Natural killer cell treated with Interleukin-12 subunit alpha and Interleukin-12 subunit beta and Interleukin-15 and Interleukin-18, amount 100 ng/mL, for 72 hours (primary cell): Measurements from ENCODE around the gene FCSK. TPM values are rescaled to one million over a fixed set of nuclear protein-coding genes. Genes with fewer than 3 reads are reported as not detected.

Source experiments
- ATAC-seq, 2 donors: fragments of 150-1000 bp; cut with Tn5 transposase in 1 of 2; sonication (Bioruptor Pico), chemical (Tn5 transposase) in 1 of 2; 2 replicates each; pipeline ENCODE4 v1.10.0; 2021
- DNase-seq: peaks from one replicate; pipeline ENCODE4 v3.0.0; 2022; ENCODE audit warnings: low spot score
- H3K27ac Mint-ChIP-seq, 2 donors: 1 replicate in 1 of 2; 2 replicates in 1 of 2; pipeline ENCODE4 v1.8.0; 2022; ENCODE audit warnings: mixed read lengths in 2 of 2, mild to moderate bottlenecking in 1 of 2, moderate library complexity in 1 of 2
- H3K27me3 Mint-ChIP-seq, 2 donors: 1 replicate in 1 of 2; 2 replicates in 1 of 2; pipeline ENCODE4 v1.8.0; 2022; ENCODE audit warnings: mixed read lengths in 2 of 2
- H3K36me3 Mint-ChIP-seq: one replicate; pipeline ENCODE4 v1.8.0; 2022; ENCODE audit warnings: mixed read lengths
- H3K4me1 Mint-ChIP-seq, 2 donors: 1 replicate in 1 of 2; 2 replicates in 1 of 2; pipeline ENCODE4 v1.8.0; 2022; ENCODE audit warnings: low read depth in 2 of 2, mixed read lengths in 2 of 2, mild to moderate bottlenecking in 1 of 2
- H3K4me3 Mint-ChIP-seq: one replicate; pipeline ENCODE4 v1.8.0; 2022; ENCODE audit warnings: mixed read lengths
- H3K9me3 Mint-ChIP-seq: 2 replicates; pipeline ENCODE4 v1.8.0; 2022; ENCODE audit warnings: mixed read lengths
- total RNA-seq, 2 donors: library from RNA; stranded (reverse); gene quantifications; one replicate each; pipeline ENCODE4 v1.2.3, GENCODE V29; 2022

FCSK gene
- total RNA-seq, 2 donors from 2014 or later, result 19.4 to 35.2 TPM

DNA sequence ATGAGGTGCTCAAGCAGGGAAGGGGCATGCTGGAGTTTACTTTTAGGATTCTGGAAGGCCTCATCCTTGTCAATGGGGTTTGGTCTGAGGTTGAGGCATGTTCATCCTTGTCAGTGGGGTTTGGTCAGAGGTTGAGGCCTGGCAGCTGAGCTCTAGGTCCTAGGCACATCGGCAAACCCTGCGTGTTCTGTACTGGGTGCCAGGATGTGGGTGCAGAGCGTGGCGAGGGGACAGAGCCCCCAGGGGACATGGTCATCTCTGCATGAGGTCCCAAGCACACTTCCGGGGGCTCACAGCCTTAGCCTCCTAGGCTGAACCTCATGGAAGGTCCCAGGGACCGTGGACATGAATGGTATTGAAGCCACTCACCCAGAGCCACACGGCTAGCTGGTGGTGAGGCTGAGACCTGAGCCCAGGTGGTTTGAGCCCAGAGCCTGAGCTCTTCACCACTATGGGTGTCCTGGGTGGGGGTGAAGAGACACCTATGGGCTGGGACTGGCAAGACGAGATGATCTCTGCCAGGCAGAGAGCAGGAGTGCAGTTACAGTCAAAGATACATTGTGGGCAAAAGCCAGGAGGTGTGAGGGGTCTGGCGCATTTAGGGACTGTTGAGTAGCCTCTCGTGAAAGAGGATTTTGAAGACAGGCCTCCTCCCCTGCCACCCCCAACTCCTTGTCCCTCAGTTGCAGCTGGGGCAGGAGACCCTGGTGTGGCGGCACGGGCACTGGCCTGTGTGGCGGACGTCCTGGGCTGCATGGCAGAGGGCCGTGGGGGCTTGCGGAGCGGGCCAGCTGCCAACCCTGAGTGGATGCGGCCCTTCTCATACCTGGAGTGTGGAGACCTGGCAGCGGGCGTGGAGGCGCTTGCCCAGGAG is 19.3 kb downstream of the FCSK start:
- no peak overlapping the region for H3K27ac Mint-ChIP-seq
- H3K27me3 Mint-ChIP-seq, result no peaks in the 10 kb centered on the region
- H3K9me3 Mint-ChIP-seq, result no peaks in the 10 kb centered on the region
- no peaks in the 10 kb centered on the region for H3K36me3 Mint-ChIP-seq
- ATAC-seq (no peak), DNase-seq (no peak)
- H3K4me3 Mint-ChIP-seq, result no peak overlapping the region
- H3K4me1 Mint-ChIP-seq, result peaks cover 3 to 9% of the 10 kb centered on the region in 2 donors

- Mint-ChIP-seq H3K27me3 (no peaks in the 10 kb centered on the region), H3K4me3 (no peak overlapping the region), H3K4me1 (peaks cover 6 to 9% of the 10 kb centered on the region in 2 donors), H3K36me3 (no peaks in the 10 kb centered on the region), H3K9me3 (no peaks in the 10 kb centered on the region), H3K27ac (no peak overlapping the region)
- DNase-seq (no peak), ATAC-seq (no peak)
Observed at GRCh38 chr16:70474320-70475053, 20.1 kb downstream of the FCSK start.

GRCh38 chr16:70475054-70475871 is 20.9 kb downstream of the FCSK start:
- Mint-ChIP-seq H3K27ac (no peak overlapping the region), H3K4me1 (peaks cover 6 to 9% of the 10 kb centered on the region in 2 donors), H3K4me3 (no peak overlapping the region), H3K27me3 (no peaks in the 10 kb centered on the region), H3K9me3 (no peaks in the 10 kb centered on the region), H3K36me3 (no peaks in the 10 kb centered on the region)
- ATAC-seq (no peak), DNase-seq (no peak)

- Mint-ChIP-seq H3K4me1 (peaks cover 3 to 9% of the 10 kb centered on the region in 2 donors), H3K27ac (peak overlapping the region; percentile 78 to 86), H3K27me3 (no peaks in the 10 kb centered on the region), H3K9me3 (no peaks in the 10 kb centered on the region), H3K4me3 (peak overlapping the region; percentile 65), H3K36me3 (no peaks in the 10 kb centered on the region)
- peak; percentile 61 to 92 for ATAC-seq
- DNase-seq, result no peak
Observed at GRCh38 chr16:70476272-70477020, 22.1 kb downstream of the FCSK start.

DNA sequence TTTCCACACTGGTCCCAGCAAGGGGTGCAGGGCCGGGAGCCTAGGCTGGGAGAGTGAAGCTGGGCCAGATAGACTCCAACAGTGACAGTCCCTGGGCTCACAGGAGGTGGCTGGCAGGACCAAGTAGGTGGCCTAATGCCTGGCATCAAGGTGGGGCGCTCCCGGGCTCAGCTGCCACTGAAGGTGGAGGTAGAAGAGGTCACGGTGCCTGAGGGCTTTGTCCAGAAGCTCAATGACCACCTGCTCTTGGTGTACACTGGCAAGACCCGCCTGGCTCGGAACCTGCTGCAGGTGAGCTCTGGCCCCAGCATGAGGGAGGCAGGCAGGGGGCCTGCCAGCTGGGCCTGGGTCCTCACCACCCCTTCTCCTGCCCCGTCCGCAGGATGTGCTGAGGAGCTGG is 23.8 kb downstream of the FCSK start:
- no peaks in the 10 kb centered on the region for H3K9me3 Mint-ChIP-seq
- no peak for ATAC-seq
- H3K27me3 Mint-ChIP-seq, result no peaks in the 10 kb centered on the region
- no peaks in the 10 kb centered on the region for H3K36me3 Mint-ChIP-seq
- H3K4me3 Mint-ChIP-seq, result no peak overlapping the region
- H3K27ac Mint-ChIP-seq, result peak overlapping the region in 1 of 2 donors; percentile 86
- H3K4me1 Mint-ChIP-seq, result peaks cover 3 to 9% of the 10 kb centered on the region in 2 donors
- DNase-seq, result no peak

- Mint-ChIP-seq H3K27ac (peak overlapping the region in 1 of 2 donors; percentile 86), H3K36me3 (no peaks in the 10 kb centered on the region)
Observed at GRCh38 chr16:70478912-70479341, 24.5 kb downstream of the FCSK start.

GRCh38 chr16:70480127-70481105 is 26.0 kb downstream of the FCSK start:
- H3K27me3 Mint-ChIP-seq, result no peaks in the 10 kb centered on the region
- H3K27ac Mint-ChIP-seq, result no peak overlapping the region
- H3K36me3 Mint-ChIP-seq, result no peaks in the 10 kb centered on the region

More at GRCh38 chr16:70478912-70479341, 24.5 kb downstream of the FCSK start:
- ATAC-seq (no peak), DNase-seq (no peak)
- Mint-ChIP-seq H3K4me3 (no peak overlapping the region), H3K4me1 (peaks cover 3 to 9% of the 10 kb centered on the region in 2 donors), H3K27me3 (no peaks in the 10 kb centered on the region), H3K9me3 (no peaks in the 10 kb centered on the region)

GRCh38 chr16:70481929-70482536 is 27.6 kb downstream of the FCSK start:
- Mint-ChIP-seq H3K27ac (peak overlapping the region; percentile 43 to 60), H3K4me3 (no peak overlapping the region), H3K36me3 (no peaks in the 10 kb centered on the region), H3K4me1 (peaks cover 0 to 3% of the 10 kb centered on the region in 2 donors), H3K27me3 (no peaks in the 10 kb centered on the region), H3K9me3 (no peaks in the 10 kb centered on the region)
- ATAC-seq (no peak), DNase-seq (no peak)

More at GRCh38 chr16:70480127-70481105, 26.0 kb downstream of the FCSK start:
- no peak overlapping the region for H3K4me3 Mint-ChIP-seq
- no peaks in the 10 kb centered on the region for H3K9me3 Mint-ChIP-seq
- DNase-seq (no peak), ATAC-seq (no peak)
- peaks cover 3 to 9% of the 10 kb centered on the region in 2 donors for H3K4me1 Mint-ChIP-seq

- H3K27me3 Mint-ChIP-seq, result no peaks in the 10 kb centered on the region
- no peak for DNase-seq
- no peaks in the 10 kb centered on the region for H3K36me3 Mint-ChIP-seq
- peaks cover 0 to 3% of the 10 kb centered on the region in 2 donors for H3K4me1 Mint-ChIP-seq
- ATAC-seq, result no peak
- peak overlapping the region; percentile 43 to 60 for H3K27ac Mint-ChIP-seq
- H3K9me3 Mint-ChIP-seq, result no peaks in the 10 kb centered on the region
- H3K4me3 Mint-ChIP-seq, result no peak overlapping the region
Observed at GRCh38 chr16:70482624-70483023, 28.2 kb downstream of the FCSK start.

GRCh38 chr16:70483426-70483825 is 29.0 kb downstream of the FCSK start:
- H3K27ac Mint-ChIP-seq, result peak overlapping the region in 1 of 2 donors; percentile 60
- H3K27me3 Mint-ChIP-seq, result no peaks in the 10 kb centered on the region
- no peaks in the 10 kb centered on the region for H3K36me3 Mint-ChIP-seq
- H3K9me3 Mint-ChIP-seq, result no peaks in the 10 kb centered on the region
- no peak overlapping the region for H3K4me3 Mint-ChIP-seq
- DNase-seq (no peak), ATAC-seq (no peak)
- peaks cover 0 to 3% of the 10 kb centered on the region in 2 donors for H3K4me1 Mint-ChIP-seq

- ATAC-seq, result no peak
- no peaks in the 10 kb centered on the region for H3K36me3 Mint-ChIP-seq
- no peak overlapping the region for H3K4me3 Mint-ChIP-seq
- no peak for DNase-seq
- H3K27ac Mint-ChIP-seq, result no peak overlapping the region
- H3K27me3 Mint-ChIP-seq, result no peaks in the 10 kb centered on the region
- H3K4me1 Mint-ChIP-seq, result no peaks in the 10 kb centered on the region
- H3K9me3 Mint-ChIP-seq, result no peaks in the 10 kb centered on the region
Observed at GRCh38 chr16:70484867-70485266, 30.5 kb downstream of the FCSK start.

GRCh38 chr16:70490261-70490660 is 35.9 kb downstream of the FCSK start:
- Mint-ChIP-seq H3K9me3 (no peaks in the 10 kb centered on the region), H3K27ac (no peak overlapping the region), H3K36me3 (peaks cover 4% of the 10 kb centered on the region), H3K4me1 (no peaks in the 10 kb centered on the region), H3K27me3 (no peaks in the 10 kb centered on the region), H3K4me3 (no peak overlapping the region)
- no peak for ATAC-seq
- DNase-seq, result no peak
